ENCODE measurements around the gene WIPF2. TPM values are rescaled to one million over a fixed set of nuclear protein-coding genes. Genes with fewer than 3 reads are reported as not detected.
A peak's percentile ranks its signal among the peaks of the same experiment; 100 is the strongest.

Gene WIPF2
- total RNA-seq, 2 donors from 2014 or later = 5.0 to 8.5 TPM

DNA sequence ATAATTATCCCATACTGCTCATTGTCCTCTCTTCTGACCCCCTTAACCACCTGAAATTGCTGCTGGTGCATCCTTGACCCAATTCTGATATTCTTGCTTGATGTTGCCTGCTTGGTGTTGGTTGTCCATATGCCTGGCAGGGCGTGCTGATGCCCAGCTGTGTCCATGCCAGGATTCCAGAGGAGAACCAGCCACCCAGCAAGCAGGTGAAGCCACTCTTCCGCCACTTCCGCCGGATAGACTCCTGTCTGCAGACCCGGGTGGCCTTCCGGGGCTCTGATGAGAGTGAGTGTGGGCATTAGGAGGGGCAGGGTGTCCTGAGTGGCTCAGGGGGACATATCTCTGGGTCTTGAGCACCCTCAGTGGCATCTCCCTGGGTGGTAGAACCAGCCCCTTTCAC is 30.4 kb upstream of the WIPF2 start:
- H3K36me3 ChIP-seq = no peaks in the 10 kb centered on the region
- H3K4me1 ChIP-seq = peaks cover 0 to 15% of the 10 kb centered on the region in 2 donors
- TF ChIP-seq, protein P1, sequence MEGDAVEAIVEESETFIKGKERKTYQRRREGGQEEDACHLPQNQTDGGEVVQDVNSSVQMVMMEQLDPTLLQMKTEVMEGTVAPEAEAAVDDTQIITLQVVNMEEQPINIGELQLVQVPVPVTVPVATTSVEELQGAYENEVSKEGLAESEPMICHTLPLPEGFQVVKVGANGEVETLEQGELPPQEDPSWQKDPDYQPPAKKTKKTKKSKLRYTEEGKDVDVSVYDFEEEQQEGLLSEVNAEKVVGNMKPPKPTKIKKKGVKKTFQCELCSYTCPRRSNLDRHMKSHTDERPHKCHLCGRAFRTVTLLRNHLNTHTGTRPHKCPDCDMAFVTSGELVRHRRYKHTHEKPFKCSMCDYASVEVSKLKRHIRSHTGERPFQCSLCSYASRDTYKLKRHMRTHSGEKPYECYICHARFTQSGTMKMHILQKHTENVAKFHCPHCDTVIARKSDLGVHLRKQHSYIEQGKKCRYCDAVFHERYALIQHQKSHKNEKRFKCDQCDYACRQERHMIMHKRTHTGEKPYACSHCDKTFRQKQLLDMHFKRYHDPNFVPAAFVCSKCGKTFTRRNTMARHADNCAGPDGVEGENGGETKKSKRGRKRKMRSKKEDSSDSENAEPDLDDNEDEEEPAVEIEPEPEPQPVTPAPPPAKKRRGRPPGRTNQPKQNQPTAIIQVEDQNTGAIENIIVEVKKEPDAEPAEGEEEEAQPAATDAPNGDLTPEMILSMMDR (IDR thresholded peaks at IDR 0.05) = no peak
- H3K27ac ChIP-seq = no peak overlapping the region
- H3K4me3 ChIP-seq = no peak overlapping the region
- DNase-seq (ENCODE audit: low spot score) = no peak
- H3K27me3 ChIP-seq = no peaks in the 10 kb centered on the region
- H3K9me3 ChIP-seq = no peaks in the 10 kb centered on the region

DNA sequence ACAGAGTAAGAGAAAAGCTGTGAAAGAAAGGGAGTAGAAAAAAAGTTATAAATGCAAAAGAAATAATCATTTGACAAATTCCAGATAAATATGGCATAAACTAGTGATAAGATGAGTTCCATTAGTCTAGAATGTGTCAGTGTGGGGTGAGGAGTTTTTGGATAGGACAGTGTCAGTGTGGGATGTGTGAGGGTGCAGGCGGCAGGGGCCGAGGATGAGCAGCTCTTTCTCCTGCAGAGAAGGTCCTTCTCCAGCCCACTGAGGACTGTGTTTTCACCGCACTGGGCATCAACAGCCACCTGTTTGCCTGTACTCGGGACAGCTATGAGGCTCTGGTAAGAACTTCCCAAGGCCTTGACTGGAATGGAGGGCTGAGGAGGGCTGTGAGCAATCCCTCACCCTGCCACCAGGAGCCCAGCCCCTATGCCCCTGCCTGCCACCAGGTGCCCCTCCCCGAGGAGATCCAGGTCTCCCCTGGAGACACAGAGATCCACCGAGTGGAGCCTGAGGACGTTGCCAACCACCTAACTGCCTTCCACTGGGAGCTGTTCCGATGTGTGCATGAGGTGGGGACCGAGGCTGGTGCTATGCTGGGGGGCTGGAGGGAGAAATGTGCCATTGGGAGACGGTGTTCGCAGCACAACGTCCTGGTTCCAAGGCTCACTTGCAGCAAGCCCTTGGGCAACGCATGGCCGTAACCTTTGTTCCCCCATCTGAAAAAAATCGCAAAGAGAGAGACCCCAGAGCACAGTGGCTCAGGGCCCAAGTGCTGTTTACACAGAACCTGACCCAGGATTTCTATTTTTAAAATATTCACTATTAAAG is 28.7 kb upstream of the WIPF2 start:
- TF ChIP-seq, protein P1 (IDR thresholded peaks at IDR 0.05) = no peak
- H3K27me3 ChIP-seq = no peaks in the 10 kb centered on the region
- H3K4me3 ChIP-seq = peak overlapping the region in 1 of 2 donors; percentile 62

DNA sequence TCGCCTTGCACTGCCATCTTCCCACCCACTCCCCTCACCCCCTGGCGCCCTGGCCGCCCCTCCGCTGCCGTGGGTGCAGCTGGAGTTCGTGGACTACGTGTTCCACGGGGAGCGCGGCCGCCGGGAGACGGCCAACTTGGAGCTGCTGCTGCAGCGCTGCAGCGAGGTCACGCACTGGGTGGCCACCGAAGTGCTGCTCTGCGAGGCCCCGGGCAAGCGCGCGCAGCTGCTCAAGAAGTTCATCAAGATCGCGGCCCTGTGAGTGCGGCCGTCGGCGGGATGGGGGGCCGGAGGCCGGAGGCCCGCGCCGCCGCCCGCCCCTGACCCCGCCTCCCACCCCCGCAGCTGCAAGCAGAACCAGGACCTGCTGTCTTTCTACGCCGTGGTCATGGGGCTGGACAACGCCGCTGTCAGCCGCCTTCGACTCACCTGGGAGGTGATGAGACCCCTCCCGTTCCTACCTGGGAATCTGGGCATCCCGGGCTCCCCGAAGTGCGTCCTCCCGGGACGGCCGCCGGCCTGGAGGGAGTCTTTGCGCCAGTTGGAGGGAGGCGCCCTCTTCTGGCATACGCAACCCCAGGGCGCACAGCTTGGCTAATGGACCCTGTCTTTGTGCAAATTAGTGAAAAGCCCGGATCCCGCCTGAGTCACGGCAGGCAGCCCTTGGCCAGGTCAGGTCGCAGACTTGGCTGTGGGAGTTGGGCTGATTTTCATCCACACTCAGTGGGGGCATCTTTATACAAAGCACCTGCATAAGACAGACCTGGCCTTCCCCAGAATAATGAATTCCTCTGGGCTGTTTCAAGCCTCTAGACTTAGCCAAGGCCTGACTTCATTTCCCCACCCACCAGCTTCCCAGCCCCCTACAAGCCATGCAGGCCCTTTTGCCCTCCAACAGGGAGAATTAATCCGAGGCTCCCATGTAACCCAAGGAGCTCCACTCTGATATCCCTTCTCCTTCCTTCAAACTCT is 27.6 kb upstream of the WIPF2 start:
- Histone ChIP-seq H3K36me3 (no peaks in the 10 kb centered on the region), H3K9me3 (no peaks in the 10 kb centered on the region), H3K27ac (peak overlapping the region; percentile 54 to 65), H3K27me3 (no peaks in the 10 kb centered on the region), H3K4me1 (peaks cover 0 to 15% of the 10 kb centered on the region in 2 donors), H3K4me3 (peak overlapping the region; percentile 49 to 62)
- peak; percentile 87 for DNase-seq (ENCODE audit: low spot score)
- TF ChIP-seq, protein P1 (IDR thresholded peaks at IDR 0.05) = peak; percentile 56 to 87

More for the DNA sequence above, 28.7 kb upstream of the WIPF2 start:
- Histone ChIP-seq H3K4me1 (peaks cover 0 to 15% of the 10 kb centered on the region in 2 donors), H3K9me3 (no peaks in the 10 kb centered on the region), H3K36me3 (no peaks in the 10 kb centered on the region), H3K27ac (no peak overlapping the region)
- no peak for DNase-seq (ENCODE audit: low spot score)

DNA sequence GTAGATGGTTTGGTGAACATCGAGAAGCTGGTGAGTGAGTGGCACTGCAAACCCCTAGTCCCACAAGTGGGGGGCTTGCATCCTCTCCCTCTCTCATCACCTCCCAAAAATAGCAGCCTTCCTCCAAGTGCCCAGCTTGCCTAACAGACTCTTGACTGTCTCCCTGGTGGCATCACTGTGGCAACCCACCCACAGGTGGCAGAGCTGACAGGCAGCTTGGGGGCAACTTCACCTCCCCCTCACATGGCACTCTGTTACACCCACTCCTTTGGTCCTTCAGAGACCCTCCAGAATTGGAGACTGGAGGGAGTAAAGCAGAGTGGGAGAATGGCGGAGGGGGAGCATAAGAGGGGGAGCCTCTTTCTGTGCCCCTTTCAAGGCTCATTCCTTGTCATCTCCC is 26.1 kb upstream of the WIPF2 start:
- no peak for DNase-seq (ENCODE audit: low spot score)
- TF ChIP-seq, protein P1 (IDR thresholded peaks at IDR 0.05) = no peak

DNA sequence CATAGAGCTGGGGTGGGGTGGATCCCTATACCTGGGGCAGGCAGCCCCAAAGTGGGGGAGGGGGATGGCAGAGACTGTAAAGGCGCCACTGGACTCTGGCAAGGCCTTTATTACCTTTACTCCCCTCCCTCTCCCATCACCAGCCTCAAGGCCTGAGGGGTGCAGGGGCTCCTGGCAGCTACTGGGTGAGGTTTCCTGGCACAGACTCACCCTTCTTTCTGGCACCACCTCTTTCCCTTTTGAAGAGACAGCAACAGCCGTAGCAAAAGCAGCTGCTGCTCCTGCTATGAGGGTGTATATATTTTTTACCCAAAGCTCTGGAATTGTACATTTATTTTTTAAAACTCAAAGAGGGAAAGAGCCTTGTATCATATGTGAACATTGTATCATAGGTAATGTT is 24.3 kb upstream of the WIPF2 start:
- TF ChIP-seq, protein P1 (IDR thresholded peaks at IDR 0.05) = no peak
- Histone ChIP-seq H3K4me3 (no peak overlapping the region), H3K9me3 (no peaks in the 10 kb centered on the region), H3K36me3 (no peaks in the 10 kb centered on the region), H3K27me3 (no peaks in the 10 kb centered on the region), H3K27ac (no peak overlapping the region), H3K4me1 (peaks cover 0 to 15% of the 10 kb centered on the region in 2 donors)
- DNase-seq (ENCODE audit: low spot score) = no peak

More for the DNA sequence above, 26.1 kb upstream of the WIPF2 start:
- Histone ChIP-seq H3K27me3 (no peaks in the 10 kb centered on the region), H3K4me1 (peaks cover 0 to 15% of the 10 kb centered on the region in 2 donors), H3K9me3 (no peaks in the 10 kb centered on the region), H3K36me3 (no peaks in the 10 kb centered on the region), H3K27ac (no peak overlapping the region), H3K4me3 (no peak overlapping the region)
